PFSK-1 (cell line): ENCODE data around the gene RPL41.

Experiments
- POLR2AphosphoS5 ChIP-seq: IDR thresholded peaks from 2 replicates; pipeline ENCODE4 v1.6.1; 2012; ENCODE audit warnings: low read depth, mild to moderate bottlenecking, control low read depth, low read length, moderate library complexity
- TAF1 ChIP-seq: IDR thresholded peaks from 2 replicates; pipeline ENCODE4 v1.6.1; 2012; ENCODE audit warnings: low read length, control low read depth, borderline replicate concordance; ENCODE audit not compliant: insufficient read depth
- TF ChIP-seq, protein P1 (sequence below), 2 experiments: IDR thresholded peaks; 2 replicates each; pipeline versions ENCODE4 v1.6.1 to v1.8.0; 2011 to 2012; ENCODE audit warnings: low read depth in 2 of 2, low read length in 2 of 2, control low read depth in 1 of 2, inconsistent platforms in 1 of 2, mild to moderate bottlenecking in 1 of 2, moderate library complexity in 1 of 2; ENCODE audit not compliant: insufficient read depth in 1 of 2

GRCh38 chr12:56129942-56130495 is 13.6 kb downstream of the RPL41 start:
- TF ChIP-seq POLR2AphosphoS5 (no peak), TAF1 (no peak)
- TF ChIP-seq, protein P1, sequence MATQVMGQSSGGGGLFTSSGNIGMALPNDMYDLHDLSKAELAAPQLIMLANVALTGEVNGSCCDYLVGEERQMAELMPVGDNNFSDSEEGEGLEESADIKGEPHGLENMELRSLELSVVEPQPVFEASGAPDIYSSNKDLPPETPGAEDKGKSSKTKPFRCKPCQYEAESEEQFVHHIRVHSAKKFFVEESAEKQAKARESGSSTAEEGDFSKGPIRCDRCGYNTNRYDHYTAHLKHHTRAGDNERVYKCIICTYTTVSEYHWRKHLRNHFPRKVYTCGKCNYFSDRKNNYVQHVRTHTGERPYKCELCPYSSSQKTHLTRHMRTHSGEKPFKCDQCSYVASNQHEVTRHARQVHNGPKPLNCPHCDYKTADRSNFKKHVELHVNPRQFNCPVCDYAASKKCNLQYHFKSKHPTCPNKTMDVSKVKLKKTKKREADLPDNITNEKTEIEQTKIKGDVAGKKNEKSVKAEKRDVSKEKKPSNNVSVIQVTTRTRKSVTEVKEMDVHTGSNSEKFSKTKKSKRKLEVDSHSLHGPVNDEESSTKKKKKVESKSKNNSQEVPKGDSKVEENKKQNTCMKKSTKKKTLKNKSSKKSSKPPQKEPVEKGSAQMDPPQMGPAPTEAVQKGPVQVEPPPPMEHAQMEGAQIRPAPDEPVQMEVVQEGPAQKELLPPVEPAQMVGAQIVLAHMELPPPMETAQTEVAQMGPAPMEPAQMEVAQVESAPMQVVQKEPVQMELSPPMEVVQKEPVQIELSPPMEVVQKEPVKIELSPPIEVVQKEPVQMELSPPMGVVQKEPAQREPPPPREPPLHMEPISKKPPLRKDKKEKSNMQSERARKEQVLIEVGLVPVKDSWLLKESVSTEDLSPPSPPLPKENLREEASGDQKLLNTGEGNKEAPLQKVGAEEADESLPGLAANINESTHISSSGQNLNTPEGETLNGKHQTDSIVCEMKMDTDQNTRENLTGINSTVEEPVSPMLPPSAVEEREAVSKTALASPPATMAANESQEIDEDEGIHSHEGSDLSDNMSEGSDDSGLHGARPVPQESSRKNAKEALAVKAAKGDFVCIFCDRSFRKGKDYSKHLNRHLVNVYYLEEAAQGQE (IDR thresholded peaks at IDR 0.05; ENCODE audit: insufficient read depth in 1 of 2, low read depth in 2 of 2, low read length in 2 of 2), result no peak
